HEK293T (cell line): ENCODE measurements around the gene SLC5A2.

Experiments
- ARNT ChIP-seq: fragments of 450-650 bp; IDR thresholded peaks from 2 replicates; pipeline ENCODE4 v1.6.1; 2017; ENCODE audit warnings: mild to moderate bottlenecking
- BHLHE40 ChIP-seq: fragments of 450-650 bp; IDR thresholded peaks from 2 replicates; pipeline ENCODE4 v1.6.1; 2016; ENCODE audit warnings: mild to moderate bottlenecking, moderate library complexity, borderline replicate concordance
- ELF4 ChIP-seq: fragments of 450-650 bp; IDR thresholded peaks from 2 replicates; pipeline ENCODE4 v1.6.1; 2017; ENCODE audit warnings: antibody characterized with exemption
- FOXK2 ChIP-seq: fragments of 450-650 bp; IDR thresholded peaks from 2 replicates; pipeline ENCODE4 v1.6.1; 2016; ENCODE audit warnings: mild to moderate bottlenecking
- FOXM1 ChIP-seq: fragments of 450-650 bp; IDR thresholded peaks from 2 replicates; pipeline ENCODE4 v1.6.1; 2017; ENCODE audit warnings: mild to moderate bottlenecking, borderline replicate concordance
- LEF1 ChIP-seq: fragments of 450-650 bp; IDR thresholded peaks from 2 replicates; pipeline ENCODE4 v1.6.1; 2017; ENCODE audit warnings: mild to moderate bottlenecking, borderline replicate concordance
- NFRKB ChIP-seq: fragments of 450-650 bp; IDR thresholded peaks from 2 replicates; pipeline ENCODE4 v1.6.1; 2016; ENCODE audit warnings: mild to moderate bottlenecking, moderate library complexity
- SP1 ChIP-seq: fragments of 450-650 bp; IDR thresholded peaks from 2 replicates; pipeline ENCODE4 v1.6.1; 2017
- SUZ12 ChIP-seq: fragments of 450-650 bp; IDR thresholded peaks from 2 replicates; pipeline ENCODE4 v1.6.1; 2016; ENCODE audit warnings: mild to moderate bottlenecking
- TARDBP ChIP-seq: fragments of 450-650 bp; IDR thresholded peaks from 2 replicates; pipeline ENCODE4 v1.6.1; 2016
- ZNF384 ChIP-seq: fragments of 450-650 bp; IDR thresholded peaks from 2 replicates; pipeline ENCODE4 v1.6.1; 2016

- TF ChIP-seq SP1 (no peak), TARDBP (no peak), ELF4 (no peak), SUZ12 (no peak), FOXM1 (no peak), FOXK2 (no peak), ARNT (no peak), BHLHE40 (no peak), LEF1 (no peak), NFRKB (no peak), ZNF384 (no peak)
Measured at GRCh38 chr16:31502981-31503380, 20.1 kb downstream of the SLC5A2 start.
